ENCODE data around the gene TIMM10.
A peak's percentile ranks its signal among the peaks of the same experiment; 100 is the strongest.

The TIMM10 gene

DNA sequence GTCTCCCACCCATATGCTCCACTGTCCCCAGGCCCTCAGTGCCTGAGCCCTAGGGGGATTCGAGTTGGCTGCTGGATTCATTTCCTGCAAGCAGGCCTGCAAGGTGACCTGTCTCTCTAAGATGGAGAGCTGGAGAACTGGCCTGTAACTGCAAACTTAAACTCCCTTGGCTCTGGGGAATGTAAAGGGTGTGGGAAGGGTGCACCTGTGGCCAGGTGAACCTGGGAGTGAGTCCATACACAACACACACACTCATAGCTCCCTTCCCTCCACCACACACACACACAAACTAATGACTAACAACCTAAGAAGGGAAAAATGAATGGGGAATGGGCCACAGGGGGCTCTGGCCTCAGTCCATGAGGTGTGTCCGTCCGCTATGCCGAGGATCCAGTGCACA, 21.4 kb upstream of the TIMM10 start:
- in situ Hi-C loops (cut with MboI; ENCODE audit: low pct_unique_long_range_greater_than_20kb, low sequenced_read_pairs, unreplicated experiment), result loop anchor here (25.0 kb wide), 1 partner anchor 260 kb away; no protein-coding TSS in a partner anchor
- DNase-seq (ENCODE audit: low spot score), result no peak
- TF ChIP-seq, protein P1, sequence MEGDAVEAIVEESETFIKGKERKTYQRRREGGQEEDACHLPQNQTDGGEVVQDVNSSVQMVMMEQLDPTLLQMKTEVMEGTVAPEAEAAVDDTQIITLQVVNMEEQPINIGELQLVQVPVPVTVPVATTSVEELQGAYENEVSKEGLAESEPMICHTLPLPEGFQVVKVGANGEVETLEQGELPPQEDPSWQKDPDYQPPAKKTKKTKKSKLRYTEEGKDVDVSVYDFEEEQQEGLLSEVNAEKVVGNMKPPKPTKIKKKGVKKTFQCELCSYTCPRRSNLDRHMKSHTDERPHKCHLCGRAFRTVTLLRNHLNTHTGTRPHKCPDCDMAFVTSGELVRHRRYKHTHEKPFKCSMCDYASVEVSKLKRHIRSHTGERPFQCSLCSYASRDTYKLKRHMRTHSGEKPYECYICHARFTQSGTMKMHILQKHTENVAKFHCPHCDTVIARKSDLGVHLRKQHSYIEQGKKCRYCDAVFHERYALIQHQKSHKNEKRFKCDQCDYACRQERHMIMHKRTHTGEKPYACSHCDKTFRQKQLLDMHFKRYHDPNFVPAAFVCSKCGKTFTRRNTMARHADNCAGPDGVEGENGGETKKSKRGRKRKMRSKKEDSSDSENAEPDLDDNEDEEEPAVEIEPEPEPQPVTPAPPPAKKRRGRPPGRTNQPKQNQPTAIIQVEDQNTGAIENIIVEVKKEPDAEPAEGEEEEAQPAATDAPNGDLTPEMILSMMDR (IDR thresholded peaks at IDR 0.05; ENCODE audit: extremely low read depth, insufficient read depth, missing control alignments), result no peak

DNA sequence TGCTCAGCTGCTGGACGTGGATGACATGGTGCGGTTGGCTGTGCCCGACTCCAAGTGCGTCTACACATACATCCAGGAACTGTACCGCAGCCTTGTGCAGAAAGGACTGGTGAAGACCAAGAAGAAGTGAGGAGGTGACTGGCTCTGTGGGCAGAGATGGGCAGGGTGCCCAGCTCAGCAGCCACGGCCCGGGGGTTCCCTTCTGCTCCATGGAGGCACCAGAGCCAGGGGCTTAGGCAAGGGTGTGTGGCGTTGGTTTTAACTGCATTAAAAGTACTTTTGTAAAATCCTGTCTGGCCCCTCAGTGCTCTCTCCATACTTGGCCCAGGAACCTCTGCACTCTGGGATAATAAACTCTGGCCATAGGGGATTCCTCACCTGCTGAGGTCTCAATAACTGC, 19.4 kb upstream of the TIMM10 start:
- TF ChIP-seq, protein P1 (IDR thresholded peaks at IDR 0.05; ENCODE audit: extremely low read depth, insufficient read depth, missing control alignments), result no peak
- in situ Hi-C loops (cut with MboI; ENCODE audit: low pct_unique_long_range_greater_than_20kb, low sequenced_read_pairs, unreplicated experiment), result loop anchor here (25.0 kb wide), 1 partner anchor 262 kb away; no protein-coding TSS in a partner anchor
- DNase-seq (ENCODE audit: low spot score), result no peak

GRCh38 chr11:57547854-57548377, 17.4 kb upstream of the TIMM10 start:
- in situ Hi-C loops (cut with MboI; ENCODE audit: low pct_unique_long_range_greater_than_20kb, low sequenced_read_pairs, unreplicated experiment), result no loop called here
- TF ChIP-seq, protein P1 (IDR thresholded peaks at IDR 0.05; ENCODE audit: extremely low read depth, insufficient read depth, missing control alignments), result no peak
- DNase-seq (ENCODE audit: low spot score), result peak; percentile 75

DNA sequence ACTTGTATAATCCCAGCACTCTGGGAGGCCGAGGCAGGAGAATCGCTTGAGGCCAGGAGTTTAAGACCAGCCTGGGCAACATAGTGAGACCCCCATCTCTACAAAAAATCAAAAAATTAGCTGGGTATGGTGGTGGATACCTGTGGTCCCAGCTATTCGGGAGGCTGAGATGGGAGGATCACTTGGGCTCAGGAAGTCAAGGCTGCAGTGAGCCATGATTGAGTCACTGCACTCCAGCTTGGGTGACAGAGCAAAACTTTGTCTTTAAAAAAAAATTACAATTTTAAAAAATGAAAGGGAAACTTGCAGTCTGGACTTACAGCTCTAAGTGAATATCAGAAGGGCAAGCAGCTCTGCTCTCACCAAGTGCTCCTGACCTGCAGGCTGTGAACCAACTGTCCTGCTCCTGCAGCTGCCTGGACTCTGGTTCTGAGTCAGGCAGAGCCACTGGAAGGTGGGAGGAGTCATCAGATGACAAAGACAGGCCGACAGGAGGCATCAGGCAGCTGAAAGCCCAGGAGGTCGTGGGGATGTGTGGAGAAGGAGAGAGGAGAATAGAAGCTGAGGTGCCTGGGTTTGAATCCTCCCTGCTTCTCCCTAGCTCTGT, 16.4 kb upstream of the TIMM10 start:
- TF ChIP-seq, protein P1 (IDR thresholded peaks at IDR 0.05; ENCODE audit: extremely low read depth, insufficient read depth, missing control alignments), result peak; percentile 20
- DNase-seq (ENCODE audit: low spot score), result peak; percentile 66

DNA sequence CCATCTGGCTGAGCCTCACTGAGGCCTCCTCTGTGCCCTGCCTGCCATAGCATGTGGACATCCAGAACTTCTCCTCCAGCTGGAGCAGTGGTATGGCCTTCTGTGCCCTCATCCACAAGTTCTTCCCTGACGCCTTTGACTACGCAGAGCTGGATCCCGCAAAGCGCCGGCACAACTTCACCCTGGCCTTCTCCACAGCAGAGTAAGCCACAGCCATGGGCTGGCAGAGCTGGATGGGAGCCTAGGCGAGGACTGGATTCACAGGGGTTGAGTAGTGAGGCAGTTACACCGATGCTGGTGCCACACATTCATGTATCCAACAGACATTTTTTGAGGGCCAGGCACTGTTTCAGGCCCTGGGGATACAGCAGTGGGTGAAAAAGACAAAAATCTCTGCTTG, 15.9 kb upstream of the TIMM10 start:
- no peak for DNase-seq (ENCODE audit: low spot score)
- in situ Hi-C loops (cut with MboI; ENCODE audit: low pct_unique_long_range_greater_than_20kb, low sequenced_read_pairs, unreplicated experiment), result no loop called here
- TF ChIP-seq, protein P1 (IDR thresholded peaks at IDR 0.05; ENCODE audit: extremely low read depth, insufficient read depth, missing control alignments), result no peak

More for the DNA sequence above, 16.4 kb upstream of the TIMM10 start:
- in situ Hi-C loops (cut with MboI; ENCODE audit: low pct_unique_long_range_greater_than_20kb, low sequenced_read_pairs, unreplicated experiment), result no loop called here

GRCh38 chr11:57545883-57546282, 15.3 kb upstream of the TIMM10 start:
- TF ChIP-seq, protein P1 (IDR thresholded peaks at IDR 0.05; ENCODE audit: extremely low read depth, insufficient read depth, missing control alignments), result no peak
- DNase-seq (ENCODE audit: low spot score), result no peak
- in situ Hi-C loops (cut with MboI; ENCODE audit: low pct_unique_long_range_greater_than_20kb, low sequenced_read_pairs, unreplicated experiment), result no loop called here

All from GM13977 (cell line).